SK-N-SH (cell line): ENCODE measurements around the gene TANC1. TPM values are rescaled to one million over a fixed set of nuclear protein-coding genes. Genes with fewer than 3 reads are reported as not detected.

Source experiments
- CTCF ChIA-PET: fragments of 300-600, 350-600 bp; formaldehyde crosslinking; extraction: SDS; loops from one replicate; lab custom pipeline; 2021; lab: Yijun Ruan, JAX
- POLR2A ChIA-PET: fragments of 350-600 bp; sonication (Branson Sonifier 250); formaldehyde crosslinking; extraction: SDS; loops from one replicate; lab custom pipeline; 2020; ENCODE audit warnings: antibody characterized with exemption, inconsistent platforms; lab: Yijun Ruan, JAX
- DNase-seq: peaks from one replicate; pipeline ENCODE4 v3.0.0; 2012
- H2AFZ ChIP-seq: fragments of 200-600 bp; sonication (generic); 2 replicates; pipeline ENCODE4 v1.8.1; 2016; ENCODE audit warnings: antibody characterized with exemption, mild to moderate bottlenecking, low read depth
- H3F3A ChIP-seq: fragments of 200-600 bp; sonication (generic); replicated peaks from 2 replicates; pipeline ENCODE3; 2016; ENCODE audit warnings: antibody characterized with exemption, mild to moderate bottlenecking; ENCODE audit not compliant: insufficient read depth
- H3K27ac ChIP-seq, 2 experiments: fragments of 200-500 bp in 1 of 2; fragments of 200-600 bp in 1 of 2; sonication (Bioruptor generic) in 1 of 2; sonication (generic), shearing (Covaris generic) in 1 of 2; 2 replicates each; pipeline versions ENCODE4 v1.5.1 to v1.6.1; 2014 to 2016; ENCODE audit warnings: low read depth in 2 of 2, inconsistent platforms in 1 of 2, low read length in 1 of 2, mild to moderate bottlenecking in 1 of 2, mixed read lengths in 1 of 2
- H3K27me3 ChIP-seq: fragments of 200-600 bp; sonication (generic), shearing (Covaris generic); 2 replicates; pipeline ENCODE4 v1.6.1; 2016; ENCODE audit warnings: mixed run types; ENCODE audit not compliant: insufficient read depth
- H3K36me3 ChIP-seq, 2 experiments: fragments of 200-500 bp in 1 of 2; fragments of 200-600 bp in 1 of 2; sonication (Bioruptor generic) in 1 of 2; sonication (generic) in 1 of 2; replicated peaks in 1 of 2; 2 replicates each; pipeline versions ENCODE3 to v1.5.1; 2014 to 2016; ENCODE audit warnings: low read length in 1 of 2, mild to moderate bottlenecking in 1 of 2; ENCODE audit not compliant: insufficient read depth in 2 of 2, control insufficient read depth in 1 of 2
- H3K4me1 ChIP-seq, 2 experiments: fragments of 200-500 bp in 1 of 2; fragments of 200-600 bp in 1 of 2; sonication (Bioruptor generic) in 1 of 2; sonication (generic), shearing (Covaris generic) in 1 of 2; 2 replicates each; pipeline versions ENCODE4 v1.5.1 to v1.6.1; 2014 to 2016; ENCODE audit warnings: low read depth in 1 of 2, low read length in 1 of 2, mixed run types in 1 of 2; ENCODE audit not compliant: insufficient read depth in 2 of 2, control insufficient read depth in 1 of 2
- H3K4me2 ChIP-seq: fragments of 200-600 bp; sonication (generic), shearing (Covaris generic); 2 replicates; pipeline ENCODE4 v1.6.1; 2017; ENCODE audit warnings: mixed run types
- H3K4me3 ChIP-seq, 2 experiments: fragments of 200-500 bp in 1 of 2; fragments of 200-600 bp in 1 of 2; sonication (Bioruptor generic) in 1 of 2; sonication (generic), shearing (Covaris generic) in 1 of 2; 2 replicates each; pipeline versions ENCODE4 v1.5.1 to v1.8.1; 2014 to 2016; ENCODE audit warnings: low read depth in 2 of 2, inconsistent platforms in 1 of 2, low read length in 1 of 2, mild to moderate bottlenecking in 1 of 2, mixed read lengths in 1 of 2, moderate library complexity in 1 of 2
- H3K79me2 ChIP-seq: fragments of 200-600 bp; sonication (generic); 2 replicates; pipeline ENCODE4 v1.8.1; 2017; ENCODE audit warnings: mild to moderate bottlenecking; ENCODE audit not compliant: insufficient read depth
- H3K9ac ChIP-seq: fragments of 200-600 bp; sonication (generic); 2 replicates; pipeline ENCODE4 v1.6.1; 2017; ENCODE audit warnings: mixed run types
- H3K9me2 ChIP-seq: fragments of 200-600 bp; sonication (generic); 2 replicates; pipeline ENCODE4 v1.6.1; 2017; ENCODE audit warnings: mixed run types
- H3K9me3 ChIP-seq: fragments of 200-600 bp; sonication (generic); 2 replicates; pipeline ENCODE4 v1.6.1; 2017; ENCODE audit warnings: mixed run types, mild to moderate bottlenecking, moderate library complexity
- H4K20me1 ChIP-seq: fragments of 200-600 bp; sonication (generic); 2 replicates; pipeline ENCODE4 v1.6.1; 2017; ENCODE audit warnings: mild to moderate bottlenecking, mixed run types; ENCODE audit not compliant: insufficient read depth
- EZH2phosphoT487 ChIP-seq: fragments of 200-600 bp; sonication (generic); IDR thresholded peaks from 2 replicates; pipeline ENCODE4 v1.6.1; 2017; ENCODE audit warnings: low read depth, mixed run types, mild to moderate bottlenecking, antibody characterized with exemption, moderate library complexity, borderline replicate concordance
- GATA2 ChIP-seq: sonication (generic); formaldehyde crosslinking; IDR thresholded peaks from 2 replicates; pipeline ENCODE4 v1.5.0; 2020; ENCODE audit warnings: mild to moderate bottlenecking, missing genetic modification reagents
- IRF3 ChIP-seq: fragments of 150-350 bp; IDR thresholded peaks from 2 replicates; pipeline ENCODE4 v1.6.1; 2016; ENCODE audit warnings: mild to moderate bottlenecking, low read depth, low read length
- JUND ChIP-seq: IDR thresholded peaks from 2 replicates; pipeline ENCODE4 v1.4.0; 2012
- PBX3 ChIP-seq: IDR thresholded peaks from 2 replicates; pipeline ENCODE4; 2012
- POLR2AphosphoS5 ChIP-seq: IDR thresholded peaks from 2 replicates; pipeline ENCODE4 v1.6.1; 2012; ENCODE audit warnings: low read depth, low read length
- RAD21 ChIP-seq: IDR thresholded peaks from 2 replicates; pipeline ENCODE4 v1.6.1; 2012; ENCODE audit warnings: mild to moderate bottlenecking, low read length
- REST ChIP-seq: IDR thresholded peaks from 2 replicates; pipeline ENCODE4 v1.6.1; 2012; ENCODE audit warnings: mild to moderate bottlenecking, low read depth, low read length, moderate library complexity
- SMC3 ChIP-seq: IDR thresholded peaks from 2 replicates; pipeline ENCODE4 v1.6.1; 2012; ENCODE audit warnings: low read depth, low read length, improper control_type of control experiment
- TEAD4 ChIP-seq: IDR thresholded peaks from 2 replicates; pipeline ENCODE4 v1.4.0; 2012; ENCODE audit warnings: mild to moderate bottlenecking, borderline replicate concordance; ENCODE audit not compliant: insufficient read depth
- YY1 ChIP-seq: IDR thresholded peaks from 2 replicates; pipeline ENCODE4 v1.4.0; 2012; ENCODE audit warnings: low read depth, mild to moderate bottlenecking
- WGBS: methylation state at CpG from one replicate; pipeline ENCODE4 v1.1.6; 2017; ENCODE audit warnings: low lambda C conversion rate; 5-methylcytosine and 5-hydroxymethylcytosine counted together
- polyA plus RNA-seq, 3 experiments: library from polyadenylated mRNA; depleted of rRNA; stranded (reverse); fragments of >200 nt; gene quantifications; 2 replicates each; pipeline ENCODE4 v1.2.3, GENCODE V29; 2012

TANC1 gene
- polyA plus RNA-seq, 1 of the 3 experiments (the other 2 are of a cell fraction) = 19.2 TPM

- no peaks in the 10 kb centered on the region for H3K9me3 ChIP-seq
- CTCF ChIA-PET = interaction anchor here (2.6 kb wide), 1 partner anchor 29 kb away, joined by 12 read pairs; no protein-coding TSS in a partner anchor
- H2AFZ ChIP-seq = no peak overlapping the region
- WGBS = 100% methylated on average over 3 of the region's 3 CpGs
- H4K20me1 ChIP-seq = no peaks in the 10 kb centered on the region
- POLR2A ChIA-PET = no interaction called here
- H3K4me3 ChIP-seq = no peak overlapping the region
- no peaks in the 10 kb centered on the region for H3K9me2 ChIP-seq
- peaks cover 13% of the 10 kb centered on the region for H3F3A ChIP-seq
- no peak for TF ChIP-seq POLR2AphosphoS5
- H3K27ac ChIP-seq = peak overlapping the region in 1 of 2 experiments; percentile 89; a peak in 2 of 4 replicates
- no peak overlapping the region for H3K4me2 ChIP-seq
- peaks cover 0 to 3% of the 10 kb centered on the region in 2 experiments for H3K36me3 ChIP-seq
- H3K27me3 ChIP-seq = no peaks in the 10 kb centered on the region
- H3K79me2 ChIP-seq = peaks cover 53% of the 10 kb centered on the region; the same call in 1 of the 2 replicates
- DNase-seq = no peak
- H3K9ac ChIP-seq = no peak overlapping the region
- H3K4me1 ChIP-seq = peaks cover 27 to 30% of the 10 kb centered on the region in 2 experiments
Measured at GRCh38 chr2:159089543-159089942, 121.1 kb downstream of the TANC1 start.

- Histone ChIP-seq H3K9me2 (no peaks in the 10 kb centered on the region), H3K79me2 (peaks cover 53% of the 10 kb centered on the region; the same call in 1 of the 2 replicates), H3K27ac (peak overlapping the region; percentile 18 to 89; a peak in 3 of 4 replicates), H4K20me1 (no peaks in the 10 kb centered on the region), H3F3A (peaks cover 13% of the 10 kb centered on the region), H3K36me3 (peaks cover 0 to 3% of the 10 kb centered on the region in 2 experiments), H3K27me3 (no peaks in the 10 kb centered on the region), H3K4me3 (no peak overlapping the region; a peak in 1 of 4 replicates), H3K4me1 (peaks cover 27 to 30% of the 10 kb centered on the region in 2 experiments), H3K9ac (peak overlapping the region; percentile 66; the same call in 1 of the 2 replicates), H2AFZ (no peak overlapping the region), H3K9me3 (no peaks in the 10 kb centered on the region), H3K4me2 (peak overlapping the region; percentile 77)
- TF ChIP-seq PBX3 = peak; percentile 65
- no peak for TF ChIP-seq EZH2phosphoT487
- CTCF ChIA-PET = interaction anchor here (1.4 to 2.6 kb wide), 2 partner anchors 21 to 28 kb away, joined by 3 to 12 read pairs; no protein-coding TSS in a partner anchor
- WGBS = 55% methylated on average over 9 of the region's 11 CpGs
- POLR2A ChIA-PET = no interaction called here
- DNase-seq = no peak
Measured at GRCh38 chr2:159090514-159091201, 122.2 kb downstream of the TANC1 start.

- H3K4me2 ChIP-seq = peak overlapping the region; percentile 77
- H3F3A ChIP-seq = peaks cover 13% of the 10 kb centered on the region
- WGBS = 9% methylated on average over 2 of the region's 2 CpGs
- H3K9ac ChIP-seq = peak overlapping the region; percentile 66; the same call in 1 of the 2 replicates
- peak overlapping the region in 1 of 2 experiments; percentile 11; a peak in 1 of 4 replicates for H3K4me3 ChIP-seq
- ChIA-PET CTCF (no interaction called here), POLR2A (no interaction called here)
- H3K36me3 ChIP-seq = peaks cover 0 to 3% of the 10 kb centered on the region in 2 experiments
- H3K9me3 ChIP-seq = no peaks in the 10 kb centered on the region
- H2AFZ ChIP-seq = no peak overlapping the region; the same call in 1 of the 2 replicates
- H3K9me2 ChIP-seq = no peaks in the 10 kb centered on the region
- H3K4me1 ChIP-seq = peaks cover 21 to 24% of the 10 kb centered on the region in 2 experiments
- DNase-seq = no peak
- peaks cover 54% of the 10 kb centered on the region; the same call in 1 of the 2 replicates for H3K79me2 ChIP-seq
- H3K27me3 ChIP-seq = no peaks in the 10 kb centered on the region
- H3K27ac ChIP-seq = peak overlapping the region; percentile 18 to 89; a peak in 3 of 4 replicates
- no peaks in the 10 kb centered on the region for H4K20me1 ChIP-seq
- TF ChIP-seq REST (no peak), YY1 (no peak), RAD21 (no peak), SMC3 (no peak), TEAD4 (peak; percentile 48; the same call in 1 of the 2 replicates), IRF3 (no peak), POLR2AphosphoS5 (no peak), EZH2phosphoT487 (no peak), GATA2 (no peak), JUND (peak; percentile 61; the same call in 1 of the 2 replicates), PBX3 (peak; percentile 44; the same call in 1 of the 2 replicates)
Measured at GRCh38 chr2:159091381-159091780, 122.9 kb downstream of the TANC1 start.
